NCI-H226 (cell line): ENCODE data around the gene KIF1A.
"Not testable (repeated sequence)": the region's sequence is repeated elsewhere in the genome, so short reads cannot be mapped to it uniquely, and the experiment has no call there.

Source experiments
- DNase-seq: peaks from one replicate; pipeline ENCODE4 v3.0.0-alpha.2; 2015

KIF1A gene

DNA sequence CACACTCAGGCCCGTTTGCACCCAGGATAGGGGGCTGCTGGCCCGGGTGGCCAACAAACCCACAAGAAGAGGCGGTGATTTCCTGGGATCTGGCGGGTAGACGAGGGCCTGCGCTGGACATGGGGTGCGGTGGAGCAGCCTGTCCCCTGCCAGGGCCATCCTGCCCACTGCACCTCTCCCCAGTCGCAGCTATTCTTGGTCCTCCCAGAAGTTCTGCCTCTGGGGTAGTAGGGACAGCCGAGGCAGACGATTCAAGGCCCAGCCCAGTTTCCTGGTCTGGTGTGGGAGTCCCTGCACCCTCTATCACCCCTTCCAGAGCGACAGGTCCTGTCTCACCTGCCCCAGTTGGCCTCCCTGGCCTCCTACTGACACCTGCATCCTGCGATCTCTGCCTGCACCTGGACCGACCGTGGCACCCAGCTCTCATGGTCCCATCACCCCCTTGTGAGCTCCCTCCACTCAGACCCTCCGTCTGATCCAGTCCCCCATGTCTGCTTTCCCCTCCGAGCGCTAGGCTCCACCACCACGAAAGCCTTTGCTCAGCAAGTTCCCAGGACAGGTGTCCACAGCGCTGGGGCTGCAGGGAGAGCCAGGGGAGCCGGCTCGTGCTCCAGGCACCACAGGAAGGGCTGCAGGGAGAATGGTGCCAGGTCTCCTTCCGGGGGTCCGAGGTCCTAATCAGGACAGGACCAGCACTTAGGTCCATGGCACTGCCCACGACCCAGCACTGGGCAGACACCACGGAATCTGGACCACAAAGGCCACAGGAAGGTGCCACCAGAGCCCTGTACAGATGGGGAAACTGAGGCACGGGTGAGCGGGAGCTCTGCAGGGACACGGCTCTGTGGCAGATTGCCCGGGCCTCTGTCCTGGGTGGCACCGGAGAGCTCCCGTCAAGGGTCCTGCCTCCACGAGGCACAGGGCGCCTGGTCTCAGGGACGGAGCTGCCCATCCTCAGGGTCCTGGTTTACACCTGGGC is 127.1 kb downstream of the KIF1A start:
- not testable (repeated sequence) for DNase-seq

DNA sequence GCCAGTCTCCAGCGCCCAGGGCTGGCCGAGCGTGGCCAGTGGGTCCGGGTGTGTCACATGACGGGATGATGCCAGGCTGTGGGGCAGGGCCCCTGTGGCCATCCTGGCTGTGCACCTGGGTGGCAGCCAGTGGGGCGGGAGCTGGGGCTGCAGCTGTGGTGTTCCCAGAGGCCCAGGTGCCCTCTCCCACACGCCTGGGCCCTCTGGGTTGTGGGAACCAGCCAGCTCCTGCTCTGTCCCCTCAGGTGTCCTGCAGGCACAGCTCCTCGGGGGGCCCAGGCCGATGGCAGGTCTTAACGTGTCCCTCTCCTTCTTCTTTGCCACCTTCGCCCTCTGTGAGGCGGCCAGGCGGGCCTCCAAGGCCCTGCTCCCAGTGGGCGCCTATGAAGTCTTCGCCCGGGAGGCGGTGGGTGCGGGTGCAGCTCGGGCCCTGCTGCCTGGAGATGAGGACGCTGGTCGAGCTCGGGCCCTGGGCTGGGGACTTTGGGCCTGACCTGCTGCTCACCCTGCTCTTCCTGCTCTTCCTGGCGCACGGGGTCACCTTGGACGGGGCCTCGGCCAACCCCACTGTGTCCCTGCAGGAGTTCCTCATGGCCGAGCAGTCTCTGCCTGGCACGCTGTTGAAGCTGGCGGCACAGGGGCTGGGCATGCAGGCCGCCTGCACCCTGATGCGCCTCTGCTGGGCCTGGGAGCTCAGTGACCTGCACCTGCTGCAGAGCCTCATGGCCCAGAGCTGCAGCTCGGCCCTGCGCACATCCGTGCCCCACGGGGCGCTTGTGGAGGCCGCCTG is 128.2 kb downstream of the KIF1A start, which contains the start of gene AQP12A:
TSS of gene AQP12A (plus strand) at position 236 of the 790 bp plus-strand sequence. CDS start at position 284, 48 bp downstream.
- not testable (repeated sequence) for DNase-seq

DNA sequence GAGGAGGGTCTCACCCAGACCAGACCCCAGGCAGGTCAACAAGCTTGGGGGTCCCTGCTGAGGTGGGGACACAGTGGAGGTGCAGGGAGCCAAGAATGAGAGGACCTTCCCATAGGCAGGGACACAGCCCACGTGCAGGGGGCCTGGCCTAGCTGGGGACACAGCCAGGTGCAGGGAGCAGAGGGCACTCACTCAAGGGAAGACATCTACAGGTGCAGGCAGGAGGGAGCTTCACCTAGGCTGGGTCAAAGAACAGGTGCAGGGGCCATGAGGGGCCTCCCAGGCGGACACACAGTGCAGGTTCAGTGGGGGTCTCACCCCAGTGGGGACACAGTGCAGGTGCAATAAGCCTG is 129.0 kb downstream of the KIF1A start:
- not testable (repeated sequence) for DNase-seq

DNA sequence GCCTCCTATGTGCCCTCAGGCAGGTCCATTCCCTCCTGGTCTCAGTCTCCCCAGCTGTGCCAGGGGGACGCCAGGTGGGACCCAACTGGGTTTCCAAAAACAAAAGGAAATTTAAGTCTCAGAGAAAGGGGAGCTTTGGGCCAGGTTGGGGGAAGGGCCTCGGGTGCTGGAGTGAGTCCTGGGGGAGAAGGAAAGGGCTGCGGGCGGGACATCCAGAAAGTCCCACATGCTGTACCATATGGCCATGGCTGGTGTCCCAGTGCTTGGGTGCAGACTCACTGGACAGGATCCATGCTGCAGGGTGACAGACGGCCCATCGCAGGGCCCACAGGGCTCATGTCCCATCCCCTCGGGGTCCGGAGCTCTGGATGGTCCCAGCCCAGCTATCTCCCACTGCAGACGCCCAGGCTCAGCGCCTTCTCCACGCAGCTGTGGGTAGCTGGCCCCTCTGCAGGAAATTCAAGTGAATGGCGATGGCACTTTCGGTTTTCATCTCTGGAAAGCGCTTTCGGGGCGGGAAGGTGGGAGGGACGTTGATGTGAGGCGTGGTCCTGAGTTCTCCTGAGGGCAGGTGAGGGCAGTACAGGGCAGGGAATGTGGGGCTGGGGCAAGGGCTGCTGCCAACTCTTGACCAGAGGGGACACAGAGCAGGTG is 129.5 kb downstream of the KIF1A start:
- not testable (repeated sequence) for DNase-seq

DNA sequence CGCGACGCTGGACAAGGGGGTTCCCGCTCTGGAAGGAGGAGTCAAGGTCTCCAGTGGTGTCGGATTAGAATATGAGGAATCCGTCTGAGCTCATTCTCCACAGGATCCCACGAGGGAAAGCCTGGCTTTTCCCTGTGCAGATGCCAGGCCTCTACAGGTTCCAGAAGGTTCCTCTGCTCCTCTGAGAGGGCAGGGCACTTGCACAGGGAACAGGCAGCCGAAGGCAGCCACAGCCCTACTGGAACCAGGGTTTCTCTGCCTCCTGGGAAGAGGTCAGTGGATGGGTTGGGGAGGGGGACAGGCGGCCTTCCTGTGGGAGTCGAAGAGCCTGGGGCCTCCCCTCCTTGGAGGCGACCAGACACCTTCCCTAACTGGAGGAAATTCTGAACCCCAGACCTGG is 130.0 kb downstream of the KIF1A start:
- DNase-seq = no peak

DNA sequence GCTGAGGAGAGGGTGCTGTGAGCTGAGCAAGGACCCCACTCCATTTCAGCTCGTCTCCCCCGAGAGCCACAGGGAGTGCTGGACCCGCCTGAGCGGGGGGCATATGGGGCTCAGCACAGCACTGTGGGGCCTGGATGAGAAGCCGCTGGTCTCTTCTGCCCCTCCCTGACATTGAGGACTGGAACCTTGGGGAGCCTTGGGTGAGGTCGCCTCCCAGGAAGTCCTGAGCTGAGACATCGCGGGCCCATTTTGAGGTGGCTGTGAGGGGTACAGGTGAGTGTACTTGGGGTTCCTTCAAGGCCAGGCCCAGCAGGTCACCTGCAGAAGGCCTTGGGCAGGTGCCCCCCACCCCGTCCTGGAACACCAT is 131.5 kb downstream of the KIF1A start:
- DNase-seq = no peak

DNA sequence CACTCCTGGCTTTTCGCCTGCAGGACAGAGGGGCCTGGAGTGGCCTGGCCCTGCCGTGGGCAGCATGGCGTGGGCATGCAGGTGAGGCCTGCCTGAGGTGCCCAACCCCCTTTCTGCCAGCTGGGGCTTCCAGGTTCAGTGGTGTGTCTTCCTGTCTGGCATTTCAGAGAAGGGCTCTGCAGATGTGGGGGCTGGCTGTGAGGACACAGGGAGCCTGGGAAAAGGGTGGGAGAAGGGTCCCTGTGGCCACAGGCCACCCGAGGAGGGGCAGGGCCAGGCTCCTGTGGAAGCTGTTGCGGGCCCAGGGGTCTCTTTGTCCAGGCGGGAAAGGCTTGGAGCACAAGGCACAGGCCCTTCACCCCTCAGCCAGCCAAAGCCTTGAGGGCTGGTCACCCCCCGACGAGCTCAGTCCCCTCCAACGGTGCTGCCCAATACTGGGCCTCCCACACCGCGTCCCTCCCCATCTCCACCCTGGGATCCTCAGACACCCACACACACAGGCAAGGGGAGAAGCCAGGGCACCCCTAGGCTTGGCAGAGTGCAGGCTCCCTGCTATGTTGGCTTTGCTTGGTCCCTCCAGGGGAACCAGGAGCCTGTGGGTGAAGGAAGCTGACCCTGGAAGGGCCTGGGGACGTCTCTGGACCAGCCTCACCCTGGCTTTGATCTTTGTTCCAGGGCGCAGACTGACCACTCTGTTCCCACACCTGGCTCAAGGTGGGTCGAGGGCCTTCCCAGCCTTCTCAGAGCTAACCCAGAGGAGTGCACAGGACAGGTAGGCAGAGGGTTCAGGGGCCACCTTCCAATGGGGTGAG is 132.1 kb downstream of the KIF1A start:
- DNase-seq = no peak

DNA sequence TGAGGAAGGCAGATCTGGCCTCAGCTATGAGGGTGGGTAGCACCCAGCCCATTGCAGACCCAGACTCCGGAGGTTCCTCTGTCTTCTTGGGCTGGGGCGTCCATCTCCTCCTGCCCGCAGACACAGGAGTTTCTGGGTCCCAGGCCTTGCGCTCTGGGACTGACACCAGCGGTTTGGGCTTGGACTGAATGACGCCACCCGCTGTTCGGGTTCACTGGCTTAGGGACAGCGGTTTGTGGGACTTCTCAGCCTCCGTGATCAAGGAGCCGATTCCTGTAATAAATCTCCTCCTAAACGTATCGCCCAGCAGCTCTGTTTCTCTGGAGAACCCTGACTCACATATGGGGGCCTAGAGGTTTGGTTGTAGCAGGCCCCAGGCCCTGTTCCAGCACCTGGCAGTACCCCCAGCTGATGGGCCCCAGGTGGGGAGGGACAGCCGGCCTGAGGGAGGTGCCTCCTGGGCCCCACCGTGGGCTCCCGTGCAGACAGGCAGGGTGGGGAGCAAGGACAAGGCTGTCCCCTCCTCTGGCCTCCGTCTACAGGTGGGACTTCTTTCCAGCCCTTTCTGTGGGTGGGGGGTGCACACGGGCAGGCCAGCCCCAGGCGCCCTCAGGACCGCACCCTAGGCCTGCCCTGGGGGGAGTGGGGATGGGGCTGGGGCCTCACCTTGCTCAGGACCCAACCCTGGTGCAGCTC is 132.8 kb downstream of the KIF1A start:
- no peak for DNase-seq

DNA sequence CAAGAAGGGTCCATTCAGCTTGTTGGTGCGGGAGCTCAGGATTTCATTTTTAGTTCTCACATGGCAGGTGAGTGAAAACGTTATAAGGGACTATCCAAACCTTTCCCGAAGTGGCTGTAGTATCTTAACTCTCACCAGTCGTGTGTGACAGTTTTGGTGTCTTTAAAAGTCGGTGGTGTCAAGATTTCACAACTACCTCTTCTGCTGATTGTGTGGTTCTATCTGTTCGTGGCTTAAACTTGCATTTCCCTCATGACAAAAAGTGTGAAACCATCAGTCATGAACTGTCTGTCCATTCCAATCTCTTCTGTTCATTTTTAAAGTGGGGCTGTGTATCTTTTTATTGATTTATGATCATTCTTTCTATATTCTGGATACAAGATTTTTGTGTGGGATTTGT is 133.6 kb downstream of the KIF1A start:
- no peak for DNase-seq

DNA sequence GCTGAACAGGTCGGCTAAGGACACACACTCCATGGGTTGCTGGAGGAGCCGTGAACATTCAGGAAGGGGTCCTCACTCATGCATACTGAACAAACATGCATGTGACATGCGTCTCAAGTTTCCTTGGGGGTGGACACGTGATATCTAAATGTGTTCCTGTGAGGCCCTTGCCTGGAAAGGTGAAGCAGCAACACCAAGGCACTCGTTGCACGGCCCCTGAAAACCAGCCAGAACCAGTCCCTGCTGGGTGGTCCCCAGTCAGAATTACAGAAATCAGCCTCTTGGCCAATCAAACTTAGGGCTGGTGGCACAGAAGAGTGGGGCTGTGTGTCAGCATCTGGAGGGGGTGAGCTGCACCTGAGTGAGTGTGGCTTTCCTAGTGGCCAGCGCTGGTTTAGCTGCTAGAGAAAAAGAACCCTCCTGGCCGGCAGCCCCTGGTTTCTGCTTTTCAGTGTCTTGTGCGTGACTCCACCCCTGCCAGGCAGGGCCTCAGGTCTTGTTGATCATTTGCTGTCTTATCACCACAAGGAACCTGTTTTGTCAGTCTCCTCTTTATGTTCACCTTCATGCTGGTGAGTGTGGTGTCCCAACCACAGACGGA is 134.1 kb downstream of the KIF1A start:
- no peak for DNase-seq

DNA sequence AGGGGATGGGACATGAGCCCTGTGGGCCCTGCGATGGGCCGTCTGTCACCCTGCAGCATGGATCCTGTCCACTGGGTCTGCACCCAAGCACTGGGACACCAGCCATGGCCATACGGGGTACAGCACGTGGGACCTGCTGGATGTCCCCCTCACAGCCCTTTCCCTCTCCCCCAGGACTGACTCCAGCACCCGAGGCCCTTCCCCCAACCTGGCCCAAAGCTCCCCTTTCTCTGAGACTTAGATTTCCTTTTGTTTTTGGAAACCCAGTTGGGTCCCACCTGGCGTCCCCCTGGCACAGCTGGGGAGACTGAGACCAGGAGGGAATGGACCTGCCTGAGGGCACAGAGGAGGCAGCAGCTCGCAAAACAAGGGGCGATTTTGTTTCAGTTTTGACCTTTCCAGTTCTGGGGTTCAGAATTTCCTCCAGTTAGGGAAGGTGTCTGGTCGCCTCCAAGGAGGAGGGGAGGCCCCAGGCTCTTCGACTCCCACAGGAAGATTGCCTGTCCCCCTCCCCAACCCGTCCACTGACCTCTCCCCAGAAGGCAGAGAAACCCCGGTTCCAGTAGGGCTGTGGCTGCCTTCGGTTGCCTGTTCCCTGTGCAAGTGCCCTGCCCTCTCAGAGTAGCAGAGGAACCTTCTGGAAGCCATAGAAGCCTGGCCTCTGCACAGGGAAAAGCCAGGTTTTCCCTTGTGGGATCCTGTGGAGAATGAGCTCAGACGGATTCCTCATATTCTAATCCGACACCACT is 135.9 kb downstream of the KIF1A start:
- DNase-seq = not testable (repeated sequence)

DNA sequence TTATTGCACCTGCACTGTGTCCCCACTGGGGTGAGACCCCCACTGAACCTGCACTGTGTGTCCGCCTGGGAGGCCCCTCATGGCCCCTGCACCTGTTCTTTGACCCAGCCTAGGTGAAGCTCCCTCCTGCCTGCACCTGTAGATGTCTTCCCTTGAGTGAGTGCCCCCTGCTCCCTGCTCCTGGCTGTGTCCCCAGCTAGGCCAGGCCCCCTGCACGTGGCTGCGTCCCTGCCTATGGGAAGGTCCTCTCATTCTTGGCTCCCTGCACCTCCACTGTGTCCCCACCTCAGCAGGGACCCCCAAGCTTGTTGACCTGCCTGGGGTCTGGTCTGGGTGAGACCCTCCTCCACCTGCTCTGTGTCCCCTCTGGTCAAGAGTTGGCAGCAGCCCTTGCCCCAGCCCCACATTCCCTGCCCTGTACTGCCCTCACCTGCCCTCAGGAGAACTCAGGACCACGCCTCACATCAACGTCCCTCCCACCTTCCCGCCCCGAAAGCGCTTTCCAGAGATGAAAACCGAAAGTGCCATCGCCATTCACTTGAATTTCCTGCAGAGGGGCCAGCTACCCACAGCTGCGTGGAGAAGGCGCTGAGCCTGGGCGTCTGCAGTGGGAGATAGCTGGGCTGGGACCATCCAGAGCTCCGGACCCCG is 136.6 kb downstream of the KIF1A start:
- not testable (repeated sequence) for DNase-seq

DNA sequence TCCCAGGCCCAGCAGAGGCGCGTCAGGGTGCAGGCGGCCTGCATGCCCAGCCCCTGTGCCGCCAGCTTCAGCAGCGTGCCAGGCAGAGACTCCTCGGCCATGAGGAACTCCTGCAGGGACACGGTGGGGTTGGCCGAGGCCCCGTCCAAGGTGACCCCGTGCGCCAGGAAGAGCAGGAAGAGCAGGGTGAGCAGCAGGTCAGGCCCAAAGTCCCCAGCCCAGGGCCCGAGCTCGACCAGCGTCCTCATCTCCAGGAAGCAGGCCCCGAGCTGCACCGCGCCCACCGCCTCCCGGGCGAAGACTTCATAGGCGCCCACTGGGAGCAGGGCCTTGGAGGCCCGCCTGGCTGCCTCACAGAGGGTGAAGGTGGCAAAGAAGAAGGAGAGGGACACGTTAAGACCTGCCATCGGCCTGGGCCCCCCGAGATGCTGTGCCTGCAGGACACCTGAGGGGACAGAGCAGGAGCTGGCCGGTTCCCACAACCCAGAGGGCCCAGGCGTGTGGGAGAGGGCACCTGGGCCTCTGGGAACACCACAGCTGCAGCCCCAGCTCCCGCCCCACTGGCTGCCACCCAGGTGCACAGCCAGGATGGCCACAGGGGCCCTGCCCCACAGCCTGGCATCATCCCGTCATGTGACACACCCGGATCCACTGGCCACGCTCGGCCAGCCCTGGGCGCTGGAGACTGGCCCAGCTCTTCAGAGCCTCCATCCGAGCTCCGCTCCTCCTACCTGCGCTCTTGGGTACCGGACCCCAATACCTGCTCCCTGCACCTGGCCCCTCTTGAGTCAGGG is 137.4 kb downstream of the KIF1A start, which contains the start of gene AQP12B:
TSS of gene AQP12B (minus strand) at position 455 of the 794 bp plus-strand sequence. CDS start at position 407, 48 bp downstream.
- not testable (repeated sequence) for DNase-seq

DNA sequence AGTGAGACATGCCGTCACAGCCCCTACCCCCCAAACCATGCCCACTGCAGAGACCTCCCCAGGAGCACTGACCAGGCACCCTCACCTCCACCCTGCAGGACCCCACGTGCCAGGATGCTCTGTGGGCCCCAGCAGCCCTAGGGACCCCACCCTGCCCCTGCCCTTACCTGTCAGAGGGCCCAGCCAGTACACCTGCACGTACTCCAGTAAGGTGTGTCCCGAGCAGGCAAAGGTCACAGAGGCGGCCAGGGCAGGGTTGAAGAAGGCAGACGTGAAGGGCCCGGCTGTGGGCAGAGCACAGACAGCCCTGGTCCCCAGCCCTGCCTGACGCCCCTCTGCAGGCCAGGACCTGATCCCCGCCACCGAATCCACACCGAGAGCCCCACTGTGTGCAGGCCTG is 139.8 kb downstream of the KIF1A start:
- not testable (repeated sequence) for DNase-seq

DNA sequence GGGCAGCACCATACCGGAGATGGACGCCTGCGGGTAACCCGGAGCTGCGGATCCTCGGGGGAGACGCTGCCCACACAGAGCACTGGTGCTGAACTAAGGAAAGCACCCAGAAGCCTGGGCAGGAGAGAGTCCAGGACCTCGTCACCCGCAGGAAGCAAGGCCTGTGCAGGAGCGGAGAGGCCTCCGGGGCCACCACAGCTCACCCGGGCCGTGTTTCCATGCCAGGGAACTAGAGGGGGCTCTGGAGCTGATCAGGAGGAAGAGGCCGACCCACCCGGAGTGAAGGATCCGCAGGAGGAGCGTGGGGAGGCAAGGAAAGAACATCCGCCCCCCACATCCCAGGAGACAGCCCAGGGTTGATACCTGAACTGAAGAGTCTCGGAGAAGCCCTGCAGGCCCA is 141.1 kb downstream of the KIF1A start:
- not testable (repeated sequence) for DNase-seq

DNA sequence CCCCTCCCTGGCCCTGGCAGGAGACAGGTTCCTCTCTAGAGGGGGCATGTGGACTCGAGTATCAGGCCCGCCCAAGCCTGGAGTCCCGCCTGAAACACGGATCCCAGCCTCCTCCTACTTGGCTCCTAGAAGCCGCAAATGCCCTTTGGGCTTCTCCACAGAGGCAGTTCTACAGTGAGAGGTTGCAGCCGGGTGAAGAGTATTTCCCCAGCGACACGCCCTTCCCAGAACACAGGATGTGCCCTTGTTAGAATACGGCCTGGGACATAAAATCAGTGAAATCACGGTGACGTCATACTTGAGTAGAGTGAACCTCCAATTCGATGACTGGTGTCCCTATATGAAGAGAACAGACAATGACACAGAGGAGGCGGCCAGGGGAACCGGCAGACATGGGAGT is 142.0 kb downstream of the KIF1A start:
- not testable (repeated sequence) for DNase-seq

DNA sequence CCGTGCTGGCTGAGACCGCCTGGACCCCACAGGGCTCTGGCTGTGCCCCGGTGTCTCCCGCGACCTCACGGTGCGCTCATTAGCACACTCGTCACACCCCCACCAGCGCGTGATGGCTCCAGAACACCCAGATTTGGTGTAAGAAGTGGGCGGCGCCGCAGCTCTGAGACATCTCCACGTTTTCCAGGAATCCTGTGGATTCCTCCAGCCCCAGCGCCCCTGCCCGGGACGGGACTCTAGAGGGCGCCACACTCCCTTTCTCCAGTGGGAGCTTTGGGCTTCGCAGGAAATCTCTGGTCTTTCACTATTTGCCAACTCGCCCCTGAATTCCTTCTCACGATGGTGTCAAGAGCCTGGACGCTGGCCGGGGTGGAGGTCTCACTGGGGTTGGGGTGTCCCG is 144.7 kb downstream of the KIF1A start:
- not testable (repeated sequence) for DNase-seq

DNA sequence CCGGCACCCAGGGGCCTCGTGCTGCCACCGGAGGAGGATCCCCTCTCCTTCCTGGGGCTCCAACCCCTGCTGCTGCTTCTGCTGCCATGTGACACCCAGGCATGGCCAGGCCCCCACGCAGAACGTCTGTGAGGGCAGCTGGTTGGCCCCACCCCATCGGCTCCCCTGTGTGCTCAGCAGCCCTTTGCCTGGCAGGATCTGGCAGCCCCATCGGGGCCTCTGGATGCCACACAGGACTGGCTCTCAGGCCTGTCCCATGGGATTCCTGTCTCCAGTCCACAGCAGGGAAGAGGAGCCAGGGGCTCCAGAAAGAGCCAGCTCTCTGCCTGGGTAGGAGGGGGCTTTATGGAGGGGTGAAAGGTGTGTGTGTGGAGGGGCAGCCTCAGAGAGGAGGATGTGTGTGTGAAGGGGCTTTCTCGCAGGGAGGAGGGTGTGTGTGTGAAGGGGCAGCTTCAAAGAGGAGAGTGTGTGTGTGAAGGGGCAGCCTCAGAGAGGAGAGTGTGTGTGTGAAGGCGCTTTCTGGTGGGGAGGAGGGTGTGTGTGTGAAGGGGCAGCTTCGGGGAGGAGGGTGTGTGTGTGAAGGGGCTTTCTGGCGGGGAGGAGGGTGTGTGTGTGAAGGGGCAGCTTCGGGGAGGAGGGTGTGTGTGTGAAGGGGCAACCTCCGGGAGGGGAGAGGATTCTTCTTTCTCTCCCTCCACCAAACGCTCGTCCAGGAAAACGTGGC is 145.4 kb downstream of the KIF1A start:
- not testable (repeated sequence) for DNase-seq
